Sigmoid colon (tissue), 4 donors: ENCODE results near the gene PDGFA.

ENCODE experiments used
- CTCF ChIP-seq, 4 experiments: fragments of 450-650 bp in 3 of 4; fragments of 200-600 bp in 1 of 4; IDR thresholded peaks; one replicate each; pipeline ENCODE4 v1.5.1; 2016 to 2019; ENCODE audit warnings: antibody characterized with exemption in 4 of 4, mild to moderate bottlenecking in 3 of 4, moderate library complexity in 2 of 4
- EP300 ChIP-seq, 4 donors: sonication (generic); formaldehyde crosslinking; IDR thresholded peaks; one replicate each; pipeline ENCODE4 v1.6.1; 2017; ENCODE audit warnings: antibody characterized with exemption in 4 of 4
- POLR2A ChIP-seq, 2 donors: fragments of 450-650 bp; IDR thresholded peaks; one replicate each; pipeline ENCODE4 v1.6.1; 2016; ENCODE audit warnings: antibody characterized with exemption in 2 of 2, mild to moderate bottlenecking in 2 of 2, moderate library complexity in 2 of 2
- POLR2AphosphoS5 ChIP-seq, 4 donors: sonication (generic); formaldehyde crosslinking; IDR thresholded peaks; one replicate each; pipeline ENCODE4 v1.6.1; 2017; ENCODE audit warnings: antibody characterized with exemption in 4 of 4

DNA sequence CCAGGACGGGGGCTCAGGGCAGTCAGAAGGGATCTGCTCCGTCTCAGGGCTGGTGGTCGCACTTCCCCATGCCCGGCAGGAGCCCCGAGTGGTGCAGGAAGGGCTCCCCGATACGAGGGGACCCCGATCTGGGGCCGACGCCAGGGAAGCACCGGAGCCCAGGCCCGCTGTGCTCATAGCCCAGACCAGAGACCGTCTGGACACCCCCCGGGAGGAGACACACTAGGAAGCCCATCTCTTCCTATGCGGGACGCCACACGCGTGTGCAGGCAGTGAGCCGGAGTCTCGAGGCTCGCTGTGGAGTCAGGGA, 39.7 kb upstream of the PDGFA start:
- TF ChIP-seq CTCF (IDR thresholded peaks at IDR 0.05): no peak
- TF ChIP-seq POLR2AphosphoS5 (IDR thresholded peaks at IDR 0.05): no peak
- TF ChIP-seq POLR2A (IDR thresholded peaks at IDR 0.05): no peak
- no peak for TF ChIP-seq EP300 (IDR thresholded peaks at IDR 0.05)
